OCI-M2 (cell line): ENCODE measurements around the gene CDK15.

ENCODE experiments used
- DNase-seq: peaks from one replicate; lab custom pipeline; 2025; ENCODE audit not compliant: unreplicated experiment; lab: John Stamatoyannopoulos, UW

Gene CDK15

DNA sequence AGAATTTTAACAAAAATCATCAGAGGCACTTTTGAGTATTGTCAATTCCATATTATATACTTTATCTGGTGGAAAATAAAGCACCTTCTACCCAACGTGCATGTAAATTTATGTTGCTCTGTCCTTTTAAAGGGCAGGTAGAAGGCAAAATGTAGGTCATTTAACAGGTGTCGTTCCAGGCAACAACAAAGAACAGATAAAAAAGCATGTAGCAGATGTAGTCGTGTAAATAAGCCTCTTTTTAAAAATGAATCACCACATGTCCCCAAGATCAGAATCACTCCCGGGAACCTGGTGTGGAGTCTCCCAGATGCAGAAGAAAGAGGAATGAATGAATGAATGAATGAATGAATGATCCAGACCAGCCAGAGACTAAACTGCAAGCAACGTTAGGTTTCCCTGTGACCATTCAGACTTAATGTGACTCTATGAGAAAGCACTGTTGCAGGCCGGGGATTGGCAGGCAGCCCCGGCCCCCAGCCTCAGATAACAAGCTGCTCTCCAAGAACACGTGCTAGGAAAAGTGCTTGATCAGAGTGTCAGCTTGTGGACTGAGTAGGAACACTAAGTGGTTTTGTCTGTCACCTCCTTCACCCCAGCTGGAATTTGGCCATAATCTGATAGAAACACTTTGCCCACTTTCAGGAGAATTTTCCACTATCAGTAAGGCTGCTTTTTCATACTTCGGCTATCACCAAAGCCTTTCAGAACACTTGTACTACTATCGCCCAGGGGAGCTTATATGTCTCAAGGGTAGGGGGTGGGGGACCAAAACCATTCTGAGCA lies 100.6 kb downstream of the CDK15 start:
- peak; percentile 65 for DNase-seq

DNA sequence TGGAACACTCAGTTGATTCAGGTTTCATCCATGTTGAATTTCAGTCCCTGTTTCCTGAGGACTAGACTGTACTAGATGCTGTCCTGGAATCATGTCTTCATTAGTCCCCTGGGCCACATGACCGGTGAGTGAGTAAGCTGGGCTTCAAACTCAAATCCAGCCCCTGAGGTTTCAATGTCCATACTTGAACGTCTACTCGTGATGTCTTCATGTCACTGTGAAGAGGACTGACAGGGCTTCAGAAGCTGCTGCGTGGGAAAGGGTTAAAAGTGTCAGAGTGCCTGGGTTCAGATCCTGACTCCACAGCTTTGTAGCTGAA lies 101.2 kb downstream of the CDK15 start:
- no peak for DNase-seq

DNA sequence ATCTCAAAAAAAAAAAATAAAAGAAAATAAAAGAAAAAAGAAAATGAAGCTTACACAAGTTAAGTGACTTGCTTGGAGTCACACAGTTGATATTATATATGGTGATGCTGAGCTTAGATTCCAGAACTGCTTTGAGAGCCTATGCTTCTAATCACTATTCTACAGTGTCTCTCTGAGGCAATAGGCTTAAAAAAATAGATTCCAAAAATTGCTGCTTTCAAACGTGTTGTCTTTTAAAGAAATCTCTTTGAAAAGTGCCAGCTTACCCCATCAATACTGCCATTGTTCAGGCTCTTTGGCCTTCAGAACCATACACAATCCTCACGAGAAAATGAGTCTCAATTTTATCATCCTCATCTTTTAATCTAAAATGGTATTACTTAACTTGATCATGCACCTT lies 102.6 kb downstream of the CDK15 start:
- no peak for DNase-seq

DNA sequence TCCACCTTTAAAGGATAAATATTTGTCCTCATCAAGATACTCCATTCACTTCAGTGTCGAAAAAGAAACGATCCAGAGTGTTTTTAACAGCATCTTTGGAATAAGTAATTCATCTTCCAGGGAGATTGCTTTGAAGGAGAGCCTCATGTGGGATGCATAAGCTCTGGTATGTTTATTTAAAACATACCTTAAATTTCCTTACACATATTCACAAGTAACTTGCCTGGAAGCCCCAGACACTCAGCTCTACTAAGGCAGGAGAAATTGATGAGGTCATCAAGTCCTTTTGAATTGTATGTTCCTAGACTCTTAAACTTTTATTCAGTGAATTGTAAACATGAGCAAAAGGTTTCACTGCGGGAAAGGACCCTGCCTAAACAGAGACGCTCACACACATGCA lies 103.0 kb downstream of the CDK15 start:
- no peak for DNase-seq

DNA sequence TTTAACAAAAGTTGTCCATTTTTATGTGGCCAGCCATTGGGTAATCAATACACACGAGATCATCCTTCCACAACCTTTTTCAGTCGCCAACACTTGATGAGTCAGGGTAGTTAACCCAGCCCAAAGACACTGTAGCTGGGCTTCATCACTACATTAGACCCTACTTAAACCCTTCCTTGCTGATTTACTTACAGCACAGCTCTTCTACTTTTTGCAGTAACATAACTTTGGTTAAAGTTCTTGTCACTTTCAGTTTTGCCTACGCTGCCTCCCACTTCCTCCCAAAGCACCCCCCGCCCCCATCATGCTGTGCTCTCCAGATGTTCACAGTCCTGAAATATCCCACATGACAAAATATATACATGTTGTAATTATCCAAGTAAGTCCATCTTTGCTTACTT lies 103.6 kb downstream of the CDK15 start:
- DNase-seq = no peak

DNA sequence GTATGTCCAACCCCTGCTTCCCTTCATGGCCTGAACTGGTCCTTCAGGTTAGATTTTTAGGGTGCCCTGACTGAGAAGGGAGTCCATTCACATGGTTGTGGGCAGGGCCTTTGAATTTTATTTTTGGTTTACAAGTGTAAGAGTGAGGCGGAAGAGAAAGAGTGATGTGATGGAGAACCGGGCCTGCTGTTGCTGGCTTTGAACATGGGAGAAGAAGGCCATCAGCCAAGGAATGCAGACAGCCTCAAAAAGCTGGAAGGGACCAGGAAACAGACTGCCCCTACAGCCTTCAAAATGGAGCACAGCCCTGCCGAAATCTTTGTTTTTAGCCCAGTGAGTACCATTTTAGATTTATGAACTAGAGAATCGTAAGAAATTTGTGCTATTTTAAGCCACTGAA lies 105.0 kb downstream of the CDK15 start:
- DNase-seq = no peak

DNA sequence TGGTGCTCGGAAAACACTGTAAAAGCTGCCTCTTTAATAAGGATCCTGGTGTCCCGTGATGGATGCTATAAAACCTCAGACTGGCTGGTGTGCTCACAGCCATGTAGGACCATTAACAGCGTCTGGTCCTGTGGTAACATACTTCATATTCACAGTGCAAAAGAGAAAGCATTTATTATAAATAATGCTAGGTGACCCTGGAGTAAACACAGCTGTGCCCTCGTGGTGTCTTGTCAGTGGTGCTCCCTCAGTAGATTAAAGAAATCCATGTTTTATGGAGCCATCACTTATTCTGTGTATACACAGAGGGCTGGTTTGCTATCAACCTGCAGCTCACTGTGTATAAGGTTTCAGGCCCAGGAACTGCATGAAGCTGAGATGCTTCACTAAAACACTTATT lies 106.9 kb downstream of the CDK15 start:
- DNase-seq = no peak

DNA sequence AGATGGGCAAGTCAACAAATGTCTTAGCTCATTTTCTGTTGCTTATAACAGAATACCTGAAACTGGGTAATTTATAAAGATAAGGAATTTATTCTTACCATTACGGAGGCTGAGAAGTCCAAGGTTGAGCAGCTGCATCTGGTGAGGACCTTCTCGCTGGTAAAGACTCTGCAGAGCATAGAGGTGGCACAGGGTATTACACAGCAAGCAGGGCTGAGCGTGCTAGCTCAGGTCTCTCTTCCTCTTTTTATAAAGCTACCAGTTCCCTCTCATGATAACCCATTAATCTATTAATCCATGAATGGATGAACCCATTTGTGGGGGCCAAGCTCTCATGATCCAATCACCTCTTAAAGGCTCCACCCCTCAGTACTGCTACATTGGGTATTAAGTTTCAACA lies 109.1 kb downstream of the CDK15 start:
- DNase-seq = no peak

DNA sequence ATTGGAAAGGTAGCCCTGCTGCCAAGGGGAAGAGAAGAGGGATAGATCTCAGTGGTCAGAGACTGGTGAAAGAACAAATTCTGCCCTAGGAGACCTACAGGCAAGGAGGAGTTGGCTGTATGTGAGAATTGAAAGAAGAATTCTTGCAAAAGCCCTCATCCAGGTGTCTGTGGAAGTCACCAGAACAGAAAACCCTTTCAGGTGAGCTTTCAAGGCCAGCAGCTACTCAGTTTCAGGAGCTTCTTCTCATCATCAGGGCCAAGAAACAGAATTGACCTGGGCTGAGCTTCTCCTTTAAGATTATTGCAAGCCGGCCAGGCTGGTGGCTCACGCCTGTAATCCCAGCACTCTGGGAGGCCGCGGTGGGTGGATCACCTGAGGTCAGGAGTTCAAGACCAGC lies 110.2 kb downstream of the CDK15 start:
- no peak for DNase-seq

DNA sequence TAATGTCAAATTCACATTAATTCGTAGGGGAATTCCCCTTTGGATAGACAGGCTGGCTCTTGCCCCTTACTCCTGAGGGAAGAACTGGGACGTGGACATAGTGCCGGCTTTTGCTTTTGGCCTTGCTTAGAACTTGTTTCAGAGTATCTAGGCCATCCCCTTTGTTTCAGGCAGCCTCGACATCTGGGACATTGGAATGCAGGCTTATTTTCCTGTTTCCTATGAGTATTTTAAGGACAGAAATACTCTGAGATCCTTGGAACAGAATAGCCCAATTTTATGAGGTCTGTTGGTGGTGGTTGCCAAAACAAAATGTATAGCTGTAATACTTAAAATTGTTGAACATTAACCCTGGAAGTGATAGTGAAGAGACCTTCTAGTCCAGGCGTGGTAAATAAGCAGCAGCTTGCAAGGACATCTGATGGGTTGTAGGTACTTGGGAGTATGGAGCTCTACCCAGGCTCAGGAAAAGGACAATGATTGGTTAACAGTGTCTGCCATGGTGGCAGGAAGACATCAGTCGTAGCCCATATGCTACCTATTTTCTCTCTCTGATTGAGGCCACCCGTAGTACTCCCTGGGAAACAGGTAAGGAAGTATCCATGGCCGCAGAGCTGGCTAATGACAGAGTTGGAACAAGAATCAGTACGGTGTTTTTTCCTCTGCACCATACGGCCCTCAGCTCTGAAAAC lies 112.4 kb downstream of the CDK15 start:
- no peak for DNase-seq

DNA sequence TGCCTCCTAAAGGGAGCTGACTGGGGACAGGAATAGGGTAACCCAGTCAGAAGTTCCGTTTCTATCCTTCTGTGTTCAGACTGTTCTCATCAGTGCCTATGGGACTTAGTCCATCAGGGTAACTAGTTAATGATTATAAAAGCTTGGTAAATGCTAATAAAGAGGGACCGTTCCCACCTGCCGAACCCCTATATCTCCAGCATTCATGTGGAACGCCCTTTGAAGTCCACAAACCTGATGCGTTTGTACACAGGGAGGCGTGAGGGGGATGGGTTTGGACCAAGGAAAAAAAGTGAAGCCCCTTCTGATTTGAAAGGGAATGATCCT lies 112.9 kb downstream of the CDK15 start:
- no peak for DNase-seq

DNA sequence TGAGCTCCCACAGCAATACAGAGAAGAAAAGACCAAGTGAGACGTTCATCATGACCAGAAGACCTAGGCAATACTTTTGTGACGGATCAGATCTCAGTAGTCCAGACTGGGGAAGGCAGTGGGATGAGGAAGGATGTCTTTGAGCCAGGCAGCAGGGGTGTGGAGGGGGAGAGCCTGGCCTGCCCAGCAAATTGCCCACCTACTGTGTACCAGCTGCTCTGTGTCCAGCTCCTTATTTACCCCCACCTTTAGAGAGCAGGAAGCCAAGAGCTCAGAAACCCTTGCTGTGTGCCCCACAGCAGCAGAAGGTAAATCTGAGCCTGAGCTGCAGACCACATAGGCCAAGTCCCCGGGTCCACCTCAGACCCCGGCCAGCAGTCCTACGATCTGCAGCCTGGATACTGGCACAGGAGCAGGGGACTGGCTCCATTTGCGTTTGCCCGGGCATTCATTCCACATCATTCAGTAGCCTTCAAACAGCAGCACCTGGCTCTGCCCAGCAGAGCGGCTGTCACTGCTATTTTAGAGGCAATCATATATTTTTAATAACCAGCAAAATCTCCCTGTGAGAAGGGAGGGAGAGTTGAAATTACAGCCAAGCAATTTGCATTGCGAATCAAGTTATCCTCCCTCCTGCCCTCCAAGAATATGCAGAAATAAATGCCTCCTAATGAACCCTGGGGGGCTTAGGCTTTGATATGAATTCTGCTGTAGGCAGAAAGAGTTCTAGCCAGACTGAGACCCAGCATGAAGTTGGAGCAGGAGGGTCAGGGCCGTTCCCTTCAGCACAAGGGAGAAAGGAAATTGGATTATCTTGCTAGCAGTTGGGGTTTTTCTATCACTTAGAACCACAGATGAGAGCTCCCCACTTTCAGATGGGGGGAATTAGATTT lies 117.3 kb downstream of the CDK15 start:
- DNase-seq = no peak

DNA sequence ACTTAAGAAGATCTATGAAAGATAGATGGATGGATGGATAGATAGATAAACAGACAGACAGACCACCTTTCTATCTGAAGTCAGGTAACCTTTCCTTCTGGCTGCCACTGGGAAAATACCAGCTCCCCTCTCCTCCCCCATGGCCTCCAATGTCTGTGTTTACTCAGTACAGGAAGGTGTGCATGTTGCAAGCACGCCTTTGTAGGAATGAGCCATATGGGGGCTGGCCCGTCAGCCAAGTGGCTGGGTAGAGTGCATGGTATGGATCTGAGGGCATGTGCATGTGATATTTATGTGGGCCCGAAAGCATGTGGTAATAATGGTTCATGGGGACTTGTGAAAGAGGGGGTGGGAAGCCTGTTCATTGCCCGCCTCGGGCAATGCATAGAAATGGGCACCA lies 118.1 kb downstream of the CDK15 start:
- no peak for DNase-seq

DNA sequence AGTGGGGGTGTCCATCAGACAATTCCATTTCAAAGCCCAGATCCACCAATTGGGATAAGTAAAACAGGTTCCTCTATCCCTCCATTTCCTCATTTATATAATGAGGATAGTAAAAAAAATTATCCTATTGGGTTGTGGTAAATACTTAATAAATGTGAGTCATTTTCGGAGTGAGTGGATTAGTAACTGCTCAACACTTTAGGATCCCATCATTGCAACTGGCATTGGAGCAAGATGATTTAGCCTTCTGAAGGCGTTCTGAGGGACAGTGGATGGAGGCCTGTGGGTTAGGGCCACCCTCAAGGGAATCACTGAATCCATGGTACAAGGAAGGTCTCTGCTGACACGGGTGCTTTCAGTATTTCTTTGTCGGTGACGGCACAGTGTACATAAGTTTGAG lies 118.7 kb downstream of the CDK15 start:
- no peak for DNase-seq

DNA sequence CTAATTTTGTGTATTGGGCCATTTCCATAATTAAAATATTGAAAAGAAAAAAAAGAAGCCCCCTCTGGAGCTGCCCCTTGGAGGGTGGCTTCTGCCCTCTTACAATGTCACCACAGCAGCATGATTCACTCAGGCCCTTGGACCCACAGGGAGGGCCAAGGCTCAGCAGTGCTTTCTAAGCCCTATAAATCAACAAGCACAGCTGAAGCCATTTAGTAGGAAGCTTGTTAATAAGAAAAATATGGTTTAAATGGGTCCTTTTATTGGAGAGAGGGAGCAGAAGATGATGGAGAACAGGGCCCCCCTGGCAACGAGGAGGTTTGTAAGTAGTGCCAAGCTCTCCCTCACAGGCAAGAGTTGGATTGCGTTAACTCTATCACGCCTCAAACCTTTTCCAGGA lies 119.7 kb downstream of the CDK15 start:
- DNase-seq = no peak

DNA sequence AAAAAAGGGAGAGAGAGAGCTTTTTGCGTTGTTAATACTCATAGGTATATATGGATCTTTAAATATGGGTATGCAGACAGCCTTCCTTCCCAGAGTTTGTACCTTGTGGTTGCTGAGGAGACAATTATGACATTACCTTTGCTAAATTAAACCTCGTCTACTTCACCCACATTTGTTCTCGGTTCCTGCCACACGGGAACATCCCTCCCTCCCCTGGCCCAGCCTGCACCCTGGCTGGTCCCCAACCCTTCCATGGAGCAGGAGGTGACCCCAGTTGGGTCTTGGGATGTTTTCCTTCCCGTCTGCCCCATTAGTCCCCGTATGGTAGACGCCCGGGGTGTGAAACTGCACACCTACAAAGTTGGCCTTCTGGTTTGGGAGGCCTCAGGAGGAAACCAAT lies 122.0 kb downstream of the CDK15 start:
- no peak for DNase-seq

DNA sequence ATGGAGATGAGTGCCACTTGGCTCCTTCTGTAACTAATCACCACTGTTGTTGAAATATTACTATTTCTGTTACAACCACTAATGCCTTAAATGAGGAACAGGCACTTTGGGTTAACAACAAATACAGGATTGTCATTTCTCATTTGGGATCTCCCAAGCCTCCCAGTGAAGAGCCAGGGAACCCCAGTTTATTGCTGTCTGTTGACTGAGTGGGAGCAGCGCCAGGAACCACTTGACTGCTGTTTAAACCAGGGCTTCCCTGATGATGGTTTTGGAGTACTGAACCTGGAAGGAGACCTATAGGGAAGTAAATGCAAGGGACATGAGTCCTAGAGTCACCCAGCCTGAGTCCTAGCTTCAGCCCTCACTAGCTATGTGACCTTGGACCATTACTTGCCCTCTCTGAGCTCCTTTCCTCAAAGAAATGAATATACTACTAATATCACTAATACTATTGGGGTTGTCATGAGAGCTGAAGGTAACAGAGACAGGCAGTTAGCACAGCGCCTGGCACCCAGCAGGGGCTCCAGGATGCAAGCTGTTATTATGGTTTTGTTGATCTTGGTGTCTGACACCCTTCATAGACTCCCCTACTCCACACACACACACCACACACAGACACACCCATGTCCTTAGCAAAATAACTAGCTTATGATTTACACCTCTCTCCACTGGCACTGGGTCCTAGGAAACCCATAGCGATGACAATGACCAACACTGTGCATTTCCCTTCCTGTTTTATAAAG lies 123.1 kb downstream of the CDK15 start:
- no peak for DNase-seq

DNA sequence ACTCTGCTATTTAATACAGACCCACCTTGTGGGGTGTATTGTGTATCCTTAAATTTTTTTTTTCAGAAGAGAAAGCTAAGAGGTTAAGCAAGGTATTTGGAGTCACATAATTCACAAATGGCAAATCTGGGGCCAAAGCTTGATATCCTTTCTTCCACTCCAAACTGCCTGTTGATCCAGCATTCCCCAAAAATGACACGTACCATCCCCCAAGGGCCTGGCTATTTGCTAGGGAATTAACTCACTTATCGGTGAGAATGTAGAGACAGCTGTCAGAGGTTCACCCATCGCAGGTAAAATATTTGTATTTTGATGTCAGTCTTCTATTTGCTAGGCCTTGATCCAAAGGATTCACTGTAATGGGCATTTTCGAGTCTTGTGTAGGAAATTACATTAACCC lies 123.7 kb downstream of the CDK15 start:
- DNase-seq = no peak

DNA sequence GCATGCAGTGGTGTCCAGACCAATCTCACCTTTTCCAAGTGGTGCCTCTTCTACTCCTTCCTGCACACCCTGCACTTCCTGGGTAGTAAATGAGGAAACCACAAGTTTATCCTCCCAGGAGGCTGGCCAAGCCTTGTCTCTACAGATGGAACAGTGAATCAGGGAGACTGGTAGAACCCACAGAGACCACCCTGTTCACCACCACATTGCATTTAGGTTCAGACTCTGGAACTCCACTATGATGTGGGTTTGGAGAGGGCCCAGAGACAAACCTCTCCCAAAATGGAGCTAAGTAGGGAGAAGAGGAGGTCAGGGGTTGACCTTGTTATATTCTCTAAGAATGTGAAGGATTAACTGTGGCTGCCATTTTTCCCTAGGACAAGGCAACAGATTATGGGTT lies 124.5 kb downstream of the CDK15 start:
- no peak for DNase-seq

DNA sequence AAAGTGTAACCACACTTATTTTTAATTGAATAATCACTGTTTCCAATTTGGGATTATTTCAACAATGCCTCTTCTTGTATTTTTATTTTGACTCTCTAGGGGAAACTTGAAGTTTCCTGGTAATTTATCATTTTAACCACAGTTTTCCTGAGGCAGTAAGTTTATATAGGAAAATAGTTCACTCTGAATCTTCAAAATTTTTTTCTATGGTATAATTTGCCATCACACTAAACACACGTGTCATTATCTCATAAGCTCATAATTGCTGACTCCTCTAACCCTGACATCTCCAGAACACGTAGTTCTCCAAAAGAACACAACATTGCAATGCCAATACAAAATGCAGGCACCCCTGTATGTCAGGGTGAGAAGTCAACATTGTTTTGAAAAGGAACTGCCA lies 125.1 kb downstream of the CDK15 start:
- DNase-seq = no peak

DNA sequence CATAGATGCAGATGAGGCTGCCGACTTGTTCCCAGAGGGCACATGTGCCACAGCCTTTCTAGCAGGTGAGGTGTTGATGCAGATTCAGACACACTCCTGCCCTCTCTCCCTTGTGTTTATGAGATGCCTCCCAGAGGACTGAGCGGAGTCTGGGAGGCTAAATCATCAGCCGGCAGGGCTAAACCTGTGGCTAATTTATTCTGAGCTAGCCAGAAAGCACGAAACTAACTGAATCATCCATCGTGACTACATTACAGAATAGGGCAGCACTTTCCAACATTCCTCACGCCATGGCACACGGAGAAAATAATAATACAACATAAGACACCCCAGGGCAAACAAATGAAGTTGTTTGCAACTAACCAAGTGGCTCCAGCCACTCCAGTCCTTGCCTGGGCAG lies 125.6 kb downstream of the CDK15 start:
- DNase-seq = no peak
